GM12891 (cell line): Measurements from ENCODE around the gene HBP1.
A peak's percentile ranks its signal among the peaks of the same experiment; 100 is the strongest.

Experiments
- DNase-seq: peaks from one replicate; pipeline ENCODE4 v3.0.0; 2011; ENCODE audit warnings: low spot score; ENCODE audit not compliant: insufficient read length
- FAIRE-seq: peaks from 2 replicates; lab custom pipeline; 2011; peaks lifted over from hg19 to GRCh38; lab: Jason Lieb, UNC
- PAX5 ChIP-seq: IDR thresholded peaks from 2 replicates; pipeline ENCODE4 v1.6.1; 2011; ENCODE audit warnings: low read length, moderate library complexity, mild to moderate bottlenecking; ENCODE audit not compliant: insufficient read depth, severe bottlenecking
- POLR2A ChIP-seq: IDR thresholded peaks from 2 replicates; pipeline ENCODE4 v1.6.1; 2011; ENCODE audit warnings: low read depth, low read length, control low read depth
- POLR2AphosphoS5 ChIP-seq: IDR thresholded peaks from 2 replicates; pipeline ENCODE4 v1.6.1; 2011; ENCODE audit warnings: low read depth, low read length, control low read depth
- POU2F2 ChIP-seq: IDR thresholded peaks from 2 replicates; pipeline ENCODE4 v1.6.1; 2011; ENCODE audit warnings: low read depth, mild to moderate bottlenecking, control low read depth, low read length, moderate library complexity
- SPI1 ChIP-seq: IDR thresholded peaks from 2 replicates; pipeline ENCODE4 v1.6.1; 2011; ENCODE audit warnings: low read depth, low read length, control low read depth
- TAF1 ChIP-seq: IDR thresholded peaks from 2 replicates; pipeline ENCODE4 v1.6.1; 2011; ENCODE audit warnings: low read depth, low read length, control low read depth

The HBP1 gene

DNA sequence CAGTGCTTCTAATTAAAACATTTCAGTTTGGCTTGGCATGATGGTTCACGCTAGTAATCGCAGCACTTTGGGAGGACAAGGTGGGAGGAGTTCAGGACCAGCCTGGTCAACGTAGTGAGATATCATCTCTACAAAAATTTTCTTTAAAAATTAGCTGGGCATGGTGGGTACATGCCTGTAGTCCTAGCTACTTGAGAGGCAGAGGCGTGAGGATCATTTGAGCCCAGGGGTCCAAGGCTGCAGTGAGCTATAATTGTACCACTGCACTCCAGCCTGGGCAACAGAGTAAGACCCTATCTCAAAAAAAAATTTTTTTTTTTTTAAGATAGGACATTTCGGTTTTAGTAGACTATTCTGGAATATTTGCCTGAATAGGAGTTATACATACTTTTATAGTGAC, 12.4 kb downstream of the HBP1 start:
- DNase-seq (no peak), FAIRE-seq (no peak)
- TF ChIP-seq TAF1 (no peak), POU2F2 (no peak), SPI1 (no peak), POLR2AphosphoS5 (no peak), POLR2A (no peak)

DNA sequence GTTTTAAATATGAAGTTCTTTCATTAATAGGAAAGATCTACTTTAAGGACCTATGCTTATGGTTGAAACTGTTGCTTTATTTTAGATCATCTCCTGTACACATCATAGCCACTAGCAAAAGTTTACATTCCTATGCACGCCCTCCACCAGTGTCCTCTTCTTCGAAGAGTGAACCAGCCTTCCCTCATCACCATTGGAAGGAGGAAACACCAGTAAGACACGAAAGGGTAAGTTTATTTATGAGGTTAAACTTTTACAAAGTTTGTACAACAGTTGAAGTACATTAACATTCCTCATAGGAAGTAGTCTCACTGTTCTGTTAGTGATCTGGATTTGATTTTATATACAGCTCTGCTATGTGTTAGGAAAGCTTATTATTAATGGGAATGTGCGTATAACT, 16.9 kb downstream of the HBP1 start:
- DNase-seq = no peak
- FAIRE-seq = no peak
- TF ChIP-seq TAF1 = no peak
- TF ChIP-seq POLR2A = no peak
- TF ChIP-seq POU2F2 = no peak
- no peak for TF ChIP-seq SPI1
- TF ChIP-seq PAX5 = no peak
- no peak for TF ChIP-seq POLR2AphosphoS5

DNA sequence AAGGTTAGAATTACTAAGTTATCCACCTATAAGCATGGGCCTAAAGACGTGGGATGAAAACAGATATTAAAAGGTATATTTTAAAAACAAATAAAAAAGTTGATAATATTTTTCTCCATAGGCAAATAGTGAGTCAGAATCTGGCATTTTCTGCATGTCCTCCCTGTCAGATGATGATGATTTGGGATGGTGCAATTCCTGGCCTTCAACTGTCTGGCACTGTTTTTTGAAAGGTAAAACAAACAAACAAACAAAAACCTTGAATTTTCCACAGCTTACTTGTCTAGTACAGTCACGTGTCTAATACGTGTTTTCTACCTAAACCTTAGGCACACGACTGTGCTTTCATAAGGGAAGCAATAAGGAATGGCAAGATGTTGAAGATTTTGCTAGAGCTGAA, 17.4 kb downstream of the HBP1 start:
- DNase-seq (no peak), FAIRE-seq (no peak)
- no peak for TF ChIP-seq POLR2A
- TF ChIP-seq POU2F2 = no peak
- TF ChIP-seq POLR2AphosphoS5 = no peak
- no peak for TF ChIP-seq SPI1
- TF ChIP-seq TAF1 = no peak
- TF ChIP-seq PAX5 = no peak

DNA sequence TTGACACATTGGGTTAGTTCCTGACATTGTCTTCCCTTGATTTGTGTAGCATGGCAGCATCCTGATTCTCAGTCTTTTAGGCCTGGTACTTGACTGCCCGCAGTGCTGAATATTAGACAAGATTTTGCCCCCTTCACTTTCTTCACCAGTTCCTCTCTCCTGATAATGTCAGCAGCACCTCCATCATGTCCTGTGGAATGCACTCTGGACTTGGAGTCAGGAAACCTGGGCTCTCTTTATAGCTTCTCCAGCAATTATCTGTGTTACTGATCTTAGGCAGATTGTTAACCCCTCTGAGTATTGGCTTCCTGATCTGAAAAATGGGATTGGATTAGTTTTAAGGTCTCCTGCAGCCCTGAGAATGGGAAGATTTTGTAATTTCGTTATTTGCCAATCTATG, 19.0 kb downstream of the HBP1 start:
- FAIRE-seq (no peak), DNase-seq (no peak)
- TF ChIP-seq PAX5 (no peak), POLR2AphosphoS5 (no peak), POLR2A (no peak), POU2F2 (no peak), SPI1 (no peak), TAF1 (no peak)

DNA sequence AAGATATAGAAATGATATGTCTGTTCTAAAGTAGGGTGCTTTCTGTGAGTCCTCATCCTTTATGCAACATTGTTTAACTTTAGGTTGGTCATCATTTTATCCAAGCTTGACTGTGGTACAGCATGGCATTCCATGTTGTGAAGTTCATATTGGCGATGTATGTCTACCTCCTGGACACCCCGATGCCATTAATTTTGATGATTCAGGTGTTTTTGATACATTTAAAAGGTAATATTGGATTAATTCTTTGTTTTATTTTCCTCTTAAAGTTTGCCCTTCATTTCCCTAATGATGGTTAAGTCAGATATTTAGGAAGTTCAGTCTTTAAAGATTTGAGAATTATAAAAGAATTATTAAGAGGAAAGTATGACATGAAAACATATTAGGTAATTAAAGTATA, 21.3 kb downstream of the HBP1 start:
- FAIRE-seq = no peak
- TF ChIP-seq PAX5 (no peak), POU2F2 (no peak), POLR2AphosphoS5 (no peak), TAF1 (no peak), POLR2A (no peak), SPI1 (no peak)
- DNase-seq = no peak

DNA sequence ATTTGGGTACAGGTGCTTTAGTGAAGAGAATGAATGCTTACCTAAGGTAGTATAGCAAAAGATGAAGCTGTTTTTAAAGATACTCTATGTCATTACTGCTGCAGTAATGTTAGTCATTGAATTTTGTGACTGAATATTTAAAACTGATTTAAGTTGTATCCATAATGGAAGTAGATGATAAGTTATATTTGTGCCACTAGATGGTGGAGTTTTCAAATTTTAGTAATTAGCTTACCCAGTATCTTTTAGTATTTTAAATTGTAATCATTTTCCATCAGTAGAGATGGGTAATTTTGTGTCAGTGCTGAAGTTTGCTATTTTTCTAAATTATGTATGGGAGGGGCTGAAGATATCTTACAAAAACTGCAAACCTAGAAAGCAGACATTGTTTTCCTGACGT, 25.2 kb downstream of the HBP1 start:
- TF ChIP-seq POLR2AphosphoS5 = no peak
- TF ChIP-seq SPI1 = no peak
- TF ChIP-seq POLR2A = no peak
- no peak for TF ChIP-seq POU2F2
- FAIRE-seq (no peak), DNase-seq (no peak)

DNA sequence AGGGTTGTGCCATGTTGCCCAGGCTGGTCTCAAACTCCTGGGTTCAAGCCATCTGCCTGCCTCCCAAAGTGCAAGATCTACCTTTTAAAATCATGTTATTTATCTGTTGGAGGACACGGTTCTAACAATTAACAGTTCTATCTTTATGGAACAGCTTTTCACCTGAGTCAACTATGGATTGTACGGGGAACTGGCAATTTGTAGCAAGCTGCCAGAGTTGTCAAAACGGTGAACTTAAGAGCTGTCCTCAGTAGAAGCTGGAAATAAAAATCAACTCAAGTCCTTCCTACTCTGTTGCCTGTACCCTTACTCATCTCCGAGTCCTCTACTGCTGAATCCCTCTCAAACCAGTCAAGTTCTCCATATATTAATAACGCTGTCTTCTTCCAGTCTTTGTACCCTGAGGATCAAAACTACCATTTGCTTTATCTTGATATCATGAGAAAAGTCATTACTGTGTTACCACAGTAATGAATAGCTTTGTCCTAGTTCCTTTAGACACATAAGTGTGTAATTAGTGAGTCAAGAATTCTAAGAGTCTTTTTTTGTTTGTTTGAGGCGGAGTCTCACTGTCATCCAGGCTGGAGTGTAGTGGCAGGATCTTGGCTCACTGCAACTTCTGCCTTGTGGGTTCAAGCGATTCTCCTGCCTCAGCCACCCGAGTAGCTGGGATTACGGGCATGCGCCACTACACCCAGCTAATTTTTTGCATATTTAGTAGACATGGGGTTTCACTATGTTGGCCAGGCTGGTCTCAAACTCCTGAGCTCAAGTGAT, 28.2 kb downstream of the HBP1 start:
- no peak for DNase-seq
- no peak for FAIRE-seq
- TF ChIP-seq POLR2A (no peak), SPI1 (no peak), TAF1 (no peak), POU2F2 (no peak), PAX5 (no peak), POLR2AphosphoS5 (no peak)

DNA sequence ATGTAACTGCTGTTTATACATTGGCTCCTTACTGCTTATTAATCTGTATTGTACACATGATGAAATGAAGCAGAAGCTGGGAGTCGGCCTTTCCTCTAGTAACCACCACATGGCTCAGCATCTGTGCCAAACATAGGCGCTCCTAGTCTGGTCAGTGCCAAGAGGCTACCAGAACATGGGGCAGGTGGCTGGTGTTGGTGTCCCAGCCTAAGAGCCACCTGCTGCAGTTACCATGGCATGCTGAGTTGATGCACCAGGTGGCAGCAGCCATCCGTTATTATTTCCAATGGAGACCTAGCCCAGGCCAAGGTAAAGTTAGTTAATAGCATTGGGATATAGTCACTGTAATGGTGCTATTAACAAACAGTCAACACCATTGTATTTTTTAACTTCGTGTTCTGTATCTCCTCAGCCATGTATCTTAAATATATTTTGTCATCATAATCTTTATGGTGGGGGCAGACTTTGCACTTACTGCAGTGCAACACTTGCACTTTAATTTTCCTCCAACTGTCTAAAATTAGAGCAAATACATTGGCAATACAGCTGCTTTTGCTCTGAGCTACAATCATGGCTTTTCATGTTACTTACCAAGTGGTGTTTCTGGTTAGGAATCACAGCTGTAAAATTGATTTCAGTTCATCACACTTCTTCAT, 33.1 kb downstream of the HBP1 start:
- peak; percentile 87 for FAIRE-seq
- TF ChIP-seq PAX5 (no peak), POLR2A (no peak), POU2F2 (no peak), TAF1 (no peak), POLR2AphosphoS5 (no peak), SPI1 (no peak)
- DNase-seq = peak; percentile 18

DNA sequence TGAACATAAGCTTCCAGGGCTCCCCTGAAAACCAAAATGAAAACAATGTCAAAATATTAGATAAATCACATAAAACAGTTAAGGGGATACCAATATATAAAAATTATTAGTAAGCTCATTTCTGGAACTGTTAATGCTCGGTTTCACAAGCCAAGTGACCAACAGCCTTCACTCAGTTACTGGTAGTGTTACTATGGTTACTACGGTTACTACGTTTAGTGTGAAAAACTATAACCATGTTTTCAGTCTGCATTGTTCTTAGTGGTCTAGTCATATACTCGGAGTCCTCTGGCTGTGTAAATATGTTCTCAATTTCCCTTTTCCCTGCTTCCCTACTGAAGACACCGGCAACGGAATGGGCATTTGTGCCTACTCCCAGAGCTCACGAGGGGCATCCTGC, 34.8 kb downstream of the HBP1 start:
- no peak for TF ChIP-seq POLR2A
- DNase-seq = no peak
- no peak for FAIRE-seq

DNA sequence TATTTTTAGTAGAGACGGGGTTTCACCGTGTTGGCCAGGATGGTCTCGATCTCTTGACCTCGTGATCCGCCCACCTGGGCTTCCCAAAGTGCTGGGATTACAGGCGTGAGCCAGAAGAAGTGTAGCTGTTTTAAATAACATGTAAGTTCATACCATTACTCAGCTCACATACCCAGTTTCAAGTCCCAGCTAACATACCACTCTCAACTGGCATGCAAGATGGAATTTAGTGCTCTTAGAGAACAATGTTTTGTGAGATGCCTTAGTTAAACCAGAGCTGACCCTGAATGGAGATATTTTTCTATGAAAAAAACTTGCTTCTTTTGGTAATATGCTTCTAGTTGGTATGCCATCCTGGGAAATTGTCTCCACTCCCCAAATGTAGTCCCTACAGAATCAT, 37.3 kb downstream of the HBP1 start:
- no peak for FAIRE-seq
- no peak for DNase-seq
- no peak for TF ChIP-seq POU2F2
- no peak for TF ChIP-seq TAF1
- TF ChIP-seq PAX5 = no peak
- no peak for TF ChIP-seq SPI1
- TF ChIP-seq POLR2AphosphoS5 = no peak
- no peak for TF ChIP-seq POLR2A
